K562 (cell line): Measurements from ENCODE around the gene GRM5. TPM values are rescaled to one million over a fixed set of nuclear protein-coding genes. Genes with fewer than 3 reads are reported as not detected.
"Not testable (repeated sequence)": the region's sequence is repeated elsewhere in the genome, so short reads cannot be mapped to it uniquely, and the experiment has no call there.

Experiments used
- ATAC-seq: fragments of 200-7000 bp; cut with Tn5 transposase; 3 replicates; pipeline ENCODE4 v1.9.1; 2020; ENCODE audit warnings: moderate library complexity
- BruUV-seq: library from RNA; stranded (reverse); fragments of 400-500 nt; replicated peaks from 2 replicates; lab custom pipeline; 2021; lab: Mats Ljungman, UMichigan
- CTCF ChIA-PET: fragments of 300-600 bp; formaldehyde crosslinking; extraction: SDS; loops from one replicate; lab custom pipeline; 2021; ENCODE audit warnings: low intra/inter-chr PET ratio; lab: Yijun Ruan, JAX
- POLR2A ChIA-PET: fragments of 300-600, 350-650 bp; sonication (Branson Sonifier 250); formaldehyde crosslinking; extraction: SDS; loops from one replicate; lab custom pipeline; 2021; ENCODE audit warnings: antibody characterized with exemption, inconsistent platforms; lab: Yijun Ruan, JAX
- DNase-seq, 4 experiments: peaks; one replicate each; pipeline versions ENCODE4 v3.0.0 to v3.0.0-alpha.2; 2011 to 2018; ENCODE audit warnings: low spot score in 3 of 4, mixed read lengths in 3 of 4; ENCODE audit errors: extremely low read depth in 1 of 4
- FAIRE-seq: peaks from 2 replicates; lab custom pipeline; 2011; peaks lifted over from hg19 to GRCh38; lab: Jason Lieb, UNC
- H2AFZ ChIP-seq: 2 replicates; pipeline ENCODE4 v1.6.0; 2011; ENCODE audit warnings: low read depth, low read length, control low read depth, inconsistent platforms
- H3K27ac ChIP-seq: fragments of 200-600 bp; 3 replicates; pipeline ENCODE4 v1.8.0; 2011; ENCODE audit warnings: low read depth, mild to moderate bottlenecking, control low read depth, inconsistent platforms, low read length, moderate library complexity, mixed read lengths; ENCODE audit errors: extremely low read depth
- H3K27me3 ChIP-seq, 2 experiments: fragments of 300-600 bp in 1 of 2; 2 replicates in 1 of 2; 3 replicates in 1 of 2; pipeline versions ENCODE4 v1.6.0 to v1.8.0; 2011; ENCODE audit warnings: inconsistent platforms in 2 of 2, low read length in 2 of 2, mild to moderate bottlenecking in 1 of 2, mixed read lengths in 1 of 2, moderate library complexity in 1 of 2; ENCODE audit not compliant: control insufficient read depth in 2 of 2, insufficient read depth in 2 of 2
- H3K36me3 ChIP-seq: fragments of 300-600 bp; 3 replicates; pipeline ENCODE4 v1.8.0; 2011; ENCODE audit warnings: mild to moderate bottlenecking, low read length, inconsistent platforms; ENCODE audit not compliant: control insufficient read depth, insufficient read depth
- H3K4me1 ChIP-seq, 2 experiments: fragments of 200-600 bp in 1 of 2; replicated peaks in 1 of 2; 2 replicates in 1 of 2; 3 replicates in 1 of 2; pipeline versions ENCODE4 v1.5.1 to v1.8.0; 2011; ENCODE audit warnings: inconsistent platforms in 2 of 2, low read length in 2 of 2, mild to moderate bottlenecking in 1 of 2, mixed read lengths in 1 of 2, moderate library complexity in 1 of 2; ENCODE audit not compliant: control insufficient read depth in 2 of 2, insufficient read depth in 2 of 2
- H3K4me2 ChIP-seq: 2 replicates; pipeline ENCODE4 v1.6.1; 2011; ENCODE audit warnings: low read length, control low read depth, inconsistent platforms, mixed read lengths; ENCODE audit not compliant: insufficient read depth
- H3K4me3 ChIP-seq: fragments of 200-600 bp; sonication (generic), shearing (Covaris generic); 2 replicates; pipeline ENCODE4 v1.5.1; 2016; ENCODE audit warnings: control low read depth, inconsistent platforms
- H3K79me2 ChIP-seq: fragments of 200-600 bp; 3 replicates; pipeline ENCODE4 v1.8.0; 2011; ENCODE audit warnings: low read length, inconsistent platforms; ENCODE audit not compliant: control insufficient read depth, insufficient read depth
- H3K9ac ChIP-seq, 2 experiments: 2 replicates each; pipeline versions ENCODE4 v1.6.0 to v1.6.1; 2011; ENCODE audit warnings: low read depth in 2 of 2, low read length in 2 of 2, control low read depth in 1 of 2, inconsistent platforms in 1 of 2, mild to moderate bottlenecking in 1 of 2, mixed read lengths in 1 of 2; ENCODE audit not compliant: insufficient read depth in 1 of 2
- H3K9me1 ChIP-seq: one replicate; pipeline ENCODE4 v1.6.0; 2011; ENCODE audit warnings: inconsistent platforms, mild to moderate bottlenecking, low read length, moderate library complexity; ENCODE audit not compliant: control insufficient read depth, insufficient read depth
- H3K9me3 ChIP-seq: replicated peaks from 2 replicates; pipeline ENCODE4 v1.5.1; 2011; ENCODE audit warnings: low read depth, low read length, inconsistent platforms; ENCODE audit not compliant: control insufficient read depth, insufficient read depth
- H4K20me1 ChIP-seq: replicated peaks from 2 replicates; pipeline ENCODE4 v1.6.1; 2011; ENCODE audit warnings: low read length, inconsistent platforms, mixed read lengths; ENCODE audit not compliant: control insufficient read depth, insufficient read depth
- WGBS: fragments of 100-300 bp; shearing (Covaris generic); methylation state at CpG from one replicate; pipeline ENCODE4 v1.1.6; 2016; ENCODE audit warnings: low coverage, mixed read lengths; ENCODE audit not compliant: insufficient coverage; ENCODE audit errors: missing lambda C conversion rate; 5-methylcytosine and 5-hydroxymethylcytosine counted together
- in situ Hi-C: fragments of 300-500 bp; cut with MboI; formaldehyde crosslinking; loops from 4 replicates; pipeline ENCODE4 v1.15.0; 2018; ENCODE audit warnings: inconsistent platforms, mixed read lengths
- intact Hi-C: fragments of 100-400 bp; cut with micrococcal nuclease; formaldehyde crosslinking; loops from 2 replicates; pipeline ENCODE4 v1.14.2; 2022
- polyA plus RNA-seq, 8 experiments: library from polyadenylated mRNA; depleted of rRNA in 4 of 8; stranded (reverse) in 5 of 8; unstranded in 3 of 8; fragments of >200 nt; fragmentation: Nextera tagmentation in 2 of 8; fragmentation: Illumina TruSeq in 1 of 8; extraction: Ambion mirVana in 2 of 8; extraction: Trizol in 1 of 8; gene quantifications; 2 replicates each; pipeline versions ENCODE4 v1.2.1 to v1.2.3, GENCODE V29; 2011 to 2014; ENCODE audit warnings: inconsistent platforms in 1 of 8, missing spikeins in 1 of 8
- total RNA-seq, 7 experiments: library from RNA; depleted of rRNA in 6 of 7; stranded (reverse); fragments of >200 nt in 6 of 7; fragmentation: Illumina TruSeq in 2 of 7; extraction: Trizol in 2 of 7; gene quantifications; 2 replicates each; pipeline versions ENCODE4 v1.2.1 to v1.2.3, GENCODE V29; 2011 to 2021; ENCODE audit warnings: low replicate concordance in 1 of 7

The GRM5 gene
- total and polyA plus RNA-seq, 9 of the 15 experiments (the other 6 are each of a cell fraction or from before 2014, with no cell fraction given): not detected

GRCh38 chr11:89043861-89044588 lies 21.8 kb downstream of the GRM5 start:
- H3K4me2 ChIP-seq, H3K79me2 ChIP-seq, BruUV-seq, H2AFZ ChIP-seq, H3K27ac ChIP-seq, POLR2A ChIA-PET, FAIRE-seq, in situ Hi-C loops, H3K9me3 ChIP-seq, H3K9me1 ChIP-seq, H3K36me3 ChIP-seq, H3K27me3 ChIP-seq, H4K20me1 ChIP-seq, H3K4me3 ChIP-seq, DNase-seq, H3K4me1 ChIP-seq, CTCF ChIA-PET, intact Hi-C loops, H3K9ac ChIP-seq, ATAC-seq: not testable (repeated sequence)
- 0% methylated on average over 6 of the region's 6 CpGs for WGBS

- FAIRE-seq, ATAC-seq: not testable (repeated sequence)
Observed at GRCh38 chr11:89029671-89030070, 36.1 kb downstream of the GRM5 start.

More at GRCh38 chr11:89029671-89030070, 36.1 kb downstream of the GRM5 start:
- BruUV-seq, DNase-seq, POLR2A ChIA-PET, in situ Hi-C loops, H3K9ac ChIP-seq, H3K27ac ChIP-seq, H3K4me3 ChIP-seq, H3K36me3 ChIP-seq, H3K4me2 ChIP-seq, CTCF ChIA-PET, H3K9me3 ChIP-seq, H3K79me2 ChIP-seq, H3K4me1 ChIP-seq, H3K27me3 ChIP-seq, H3K9me1 ChIP-seq, H2AFZ ChIP-seq, H4K20me1 ChIP-seq, intact Hi-C loops: not testable (repeated sequence)
- 0% methylated on average over 1 of the region's 2 CpGs for WGBS
